ENCODE results near the gene PAX4. TPM values are rescaled to one million over a fixed set of nuclear protein-coding genes. Genes with fewer than 3 reads are reported as not detected.

The PAX4 gene, protein sequence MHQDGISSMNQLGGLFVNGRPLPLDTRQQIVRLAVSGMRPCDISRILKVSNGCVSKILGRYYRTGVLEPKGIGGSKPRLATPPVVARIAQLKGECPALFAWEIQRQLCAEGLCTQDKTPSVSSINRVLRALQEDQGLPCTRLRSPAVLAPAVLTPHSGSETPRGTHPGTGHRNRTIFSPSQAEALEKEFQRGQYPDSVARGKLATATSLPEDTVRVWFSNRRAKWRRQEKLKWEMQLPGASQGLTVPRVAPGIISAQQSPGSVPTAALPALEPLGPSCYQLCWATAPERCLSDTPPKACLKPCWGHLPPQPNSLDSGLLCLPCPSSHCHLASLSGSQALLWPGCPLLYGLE
- not detected in 2 replicates for total RNA-seq

DNA sequence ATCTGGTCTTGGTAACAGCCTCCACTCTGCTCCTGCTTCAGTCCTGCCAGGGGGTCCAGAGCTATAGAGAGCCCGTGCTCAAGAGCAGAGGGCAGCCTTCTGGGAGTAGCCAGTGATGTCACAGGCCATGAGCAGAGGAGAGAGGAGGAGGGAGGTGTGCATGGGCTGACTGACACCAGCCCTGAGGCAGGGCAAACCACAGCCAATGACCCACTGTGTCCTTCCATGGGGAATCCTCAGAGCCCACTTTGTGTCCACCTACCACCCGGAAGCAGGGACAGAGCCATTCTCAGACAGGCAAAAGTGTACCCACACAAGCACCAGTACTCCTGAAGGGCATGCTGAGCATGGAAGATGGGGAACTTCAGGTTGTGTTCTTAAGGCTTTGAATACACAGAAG lies at the start of gene PAX4:
Gene PAX4 (minus strand): TSS at position 101 of the 400 bp plus-strand sequence. CDS start 2,214 bp downstream, outside the sequence.

DNA sequence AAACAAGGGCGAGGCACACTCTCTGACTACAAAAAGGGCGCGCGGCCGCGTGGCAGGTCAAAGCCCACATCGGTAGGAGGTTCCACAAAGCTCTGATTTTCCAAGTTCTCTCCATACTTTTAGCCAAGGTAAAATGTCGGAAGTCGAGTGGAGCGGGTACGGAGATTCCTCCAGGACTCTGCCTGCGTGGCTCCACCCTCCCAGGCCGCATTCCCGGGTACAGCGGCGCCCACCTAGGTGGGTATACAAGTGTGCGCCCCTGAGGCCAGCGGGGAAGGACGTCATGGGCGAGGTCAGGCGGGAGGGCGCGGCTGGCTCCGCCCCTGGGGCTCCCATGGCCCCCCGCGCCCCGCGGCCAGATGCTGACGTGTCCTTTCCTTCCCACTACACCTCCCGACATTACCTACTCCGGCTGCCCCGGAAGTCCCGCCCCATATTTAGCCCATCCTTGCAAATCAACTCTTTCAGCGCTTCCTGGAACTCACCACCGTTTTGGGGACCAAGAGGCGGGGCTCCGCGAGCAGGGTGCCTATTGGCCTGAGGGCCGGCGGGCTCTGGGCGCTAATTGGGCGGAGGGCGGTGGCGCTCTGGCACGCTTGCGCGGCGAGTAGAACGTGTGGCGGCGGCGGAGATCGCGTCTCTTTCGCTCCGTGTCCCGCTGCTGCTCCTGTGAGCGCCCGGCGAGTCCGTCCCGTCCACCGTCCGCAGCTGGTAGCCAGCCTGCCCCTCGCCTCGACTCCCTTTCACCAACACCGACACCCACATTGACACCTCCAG lies 33.8 kb upstream of the PAX4 start, which contains the start of gene SND1:
Gene SND1 (plus strand): TSS at position 639 of the 777 bp plus-strand sequence. CDS start 180 bp downstream, outside the sequence.

DNA sequence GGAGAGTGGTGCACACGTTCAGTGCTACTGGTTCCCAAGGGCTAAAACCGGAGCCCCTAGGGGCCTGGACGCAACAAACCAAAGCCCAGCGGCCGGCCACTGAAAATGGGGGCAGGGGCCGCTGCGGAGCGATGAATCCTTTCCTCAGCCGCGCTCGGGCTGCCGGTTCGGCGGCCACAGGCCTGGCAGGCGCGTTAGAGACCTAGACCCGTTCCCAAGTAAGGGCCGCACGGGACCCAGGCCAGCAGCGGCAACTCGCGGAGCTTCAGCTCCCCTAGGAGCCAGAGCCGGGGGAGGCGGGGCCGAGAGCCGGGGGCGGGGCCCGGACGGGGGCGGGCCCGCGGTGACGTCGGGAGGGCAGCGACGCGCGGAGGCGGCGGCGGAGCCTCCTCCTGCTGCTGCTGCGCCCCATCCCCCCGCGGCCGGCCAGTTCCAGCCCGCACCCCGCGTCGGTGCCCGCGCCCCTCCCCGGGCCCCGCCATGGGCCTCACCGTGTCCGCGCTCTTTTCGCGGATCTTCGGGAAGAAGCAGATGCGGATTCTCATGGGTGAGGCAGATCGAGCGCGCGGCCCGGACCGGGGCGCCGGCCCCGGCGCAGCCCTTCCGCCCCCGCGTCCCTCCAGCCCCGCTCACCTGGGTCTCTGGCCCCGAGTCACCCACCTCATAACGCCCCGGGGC lies 29.8 kb downstream of the PAX4 start, which contains the start of gene ARF5:
Gene ARF5 (plus strand): TSS at position 393 of the 678 bp plus-strand sequence. CDS start 88 bp downstream, at position 481.

DNA sequence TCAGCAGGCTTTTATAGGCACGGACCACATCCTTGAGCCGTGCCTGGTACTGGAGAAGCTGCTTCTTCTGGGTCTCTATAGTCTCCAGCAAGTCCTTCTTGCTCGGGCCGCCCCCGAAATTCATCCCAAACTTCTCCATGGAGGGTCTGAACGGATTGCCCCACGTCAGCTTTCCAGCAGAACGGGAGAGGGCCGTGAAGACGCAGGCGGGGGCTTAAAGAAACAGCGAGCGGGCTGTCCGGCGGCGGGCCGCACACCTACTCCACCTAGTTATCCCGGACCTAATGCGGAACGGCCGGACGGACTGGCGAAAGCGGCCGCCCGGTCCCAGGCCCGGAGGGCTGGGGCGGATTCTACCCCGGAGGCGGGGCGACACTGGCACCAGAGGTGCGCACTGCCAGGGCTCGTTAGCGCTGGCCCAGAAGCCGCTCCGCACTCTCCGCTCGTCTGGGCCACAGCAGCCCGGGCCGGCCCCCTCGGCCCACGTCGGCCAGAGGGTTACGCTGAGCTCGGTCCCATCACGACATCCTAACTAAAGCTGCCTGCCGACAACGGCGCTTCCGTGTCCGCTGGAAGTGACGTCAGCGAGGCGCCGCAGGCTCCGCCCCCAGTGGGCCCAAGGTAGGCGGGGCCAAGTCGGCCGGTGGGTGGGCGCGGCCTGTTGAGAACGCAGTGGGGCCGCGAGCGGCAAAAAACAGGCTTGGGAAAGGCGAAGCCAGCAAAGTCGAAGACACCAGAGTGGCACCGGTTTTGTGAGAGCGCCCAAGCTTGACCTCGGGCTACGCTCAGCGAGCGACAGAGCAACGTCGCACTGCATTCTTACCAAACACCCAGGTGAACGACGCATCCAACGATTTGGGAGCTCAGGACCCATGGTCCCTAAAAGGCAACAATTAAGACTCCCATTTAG lies 32.6 kb downstream of the PAX4 start, which contains the start of gene GCC1:
Gene GCC1 (minus strand): TSS at position 553 of the 910 bp plus-strand sequence. CDS start 414 bp downstream, at position 139.

Other genes with a start within 250 kb of the PAX4 start
- gene ZNF800, start 225.4 kb downstream of the PAX4 start, total RNA-seq, result 23.2 and 25.2 TPM in 2 replicates
- gene GCC1, start 32.5 kb downstream of the PAX4 start, total RNA-seq, result 24.4 and 25.3 TPM in 2 replicates
- gene ARF5, start 29.7 kb downstream of the PAX4 start, total RNA-seq, result 124 and 156 TPM in 2 replicates
- gene FSCN3, start 24.4 kb downstream of the PAX4 start, total RNA-seq, result 2.1 and 2.7 TPM in 2 replicates
- gene SND1, start 34.1 kb upstream of the PAX4 start, total RNA-seq, result 291 and 303 TPM in 2 replicates

Data from hair follicle dermal papilla cell (primary cell).